C4-2B (cell line): ENCODE measurements around the gene ALOX5.
"Not testable (repeated sequence)": the region's sequence is repeated elsewhere in the genome, so short reads cannot be mapped to it uniquely, and the experiment has no call there.

ENCODE experiments used
- H3K27ac ChIP-seq: fragments of 450-650 bp; 2 replicates; pipeline ENCODE4 v1.5.1; 2017
- ZFX ChIP-seq: fragments of 450-650 bp; IDR thresholded peaks from 2 replicates; pipeline ENCODE4 v1.6.1; 2017
- TF ChIP-seq, protein P1 (sequence below): fragments of 450-650 bp; conservative IDR thresholded peaks from 2 replicates; pipeline ENCODE4 v1.5.1; 2017; ENCODE audit warnings: mild to moderate bottlenecking

ALOX5 gene

GRCh38 chr10:45471531-45472310 lies 97.7 kb downstream of the ALOX5 start:
- no peak for TF ChIP-seq ZFX
- TF ChIP-seq, protein P1, sequence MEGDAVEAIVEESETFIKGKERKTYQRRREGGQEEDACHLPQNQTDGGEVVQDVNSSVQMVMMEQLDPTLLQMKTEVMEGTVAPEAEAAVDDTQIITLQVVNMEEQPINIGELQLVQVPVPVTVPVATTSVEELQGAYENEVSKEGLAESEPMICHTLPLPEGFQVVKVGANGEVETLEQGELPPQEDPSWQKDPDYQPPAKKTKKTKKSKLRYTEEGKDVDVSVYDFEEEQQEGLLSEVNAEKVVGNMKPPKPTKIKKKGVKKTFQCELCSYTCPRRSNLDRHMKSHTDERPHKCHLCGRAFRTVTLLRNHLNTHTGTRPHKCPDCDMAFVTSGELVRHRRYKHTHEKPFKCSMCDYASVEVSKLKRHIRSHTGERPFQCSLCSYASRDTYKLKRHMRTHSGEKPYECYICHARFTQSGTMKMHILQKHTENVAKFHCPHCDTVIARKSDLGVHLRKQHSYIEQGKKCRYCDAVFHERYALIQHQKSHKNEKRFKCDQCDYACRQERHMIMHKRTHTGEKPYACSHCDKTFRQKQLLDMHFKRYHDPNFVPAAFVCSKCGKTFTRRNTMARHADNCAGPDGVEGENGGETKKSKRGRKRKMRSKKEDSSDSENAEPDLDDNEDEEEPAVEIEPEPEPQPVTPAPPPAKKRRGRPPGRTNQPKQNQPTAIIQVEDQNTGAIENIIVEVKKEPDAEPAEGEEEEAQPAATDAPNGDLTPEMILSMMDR = no peak
- H3K27ac ChIP-seq = peak overlapping the region; percentile 39; the same call in 1 of the 2 replicates

DNA sequence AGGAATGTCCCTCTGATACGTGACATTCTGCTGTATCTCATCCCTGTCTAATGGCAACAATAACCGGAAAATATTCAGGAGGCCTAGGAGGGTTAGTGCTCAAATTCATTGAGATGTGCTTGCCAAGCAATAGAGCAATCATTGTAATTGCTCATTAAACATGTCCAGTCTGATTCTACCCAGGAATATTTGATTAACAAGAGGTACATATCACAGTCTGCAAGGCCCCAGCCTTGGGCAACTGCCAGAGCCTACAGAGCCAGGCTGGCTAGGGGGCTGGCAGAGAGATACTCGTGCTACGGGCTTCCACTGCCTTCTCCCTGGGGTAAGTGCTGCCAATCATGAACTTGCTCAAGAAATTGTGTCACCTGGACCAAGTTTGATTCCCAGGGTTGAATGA lies 99.1 kb downstream of the ALOX5 start:
- H3K27ac ChIP-seq = peak overlapping the region; percentile 13; the same call in 1 of the 2 replicates
- TF ChIP-seq, protein P1 = no peak
- no peak for TF ChIP-seq ZFX

DNA sequence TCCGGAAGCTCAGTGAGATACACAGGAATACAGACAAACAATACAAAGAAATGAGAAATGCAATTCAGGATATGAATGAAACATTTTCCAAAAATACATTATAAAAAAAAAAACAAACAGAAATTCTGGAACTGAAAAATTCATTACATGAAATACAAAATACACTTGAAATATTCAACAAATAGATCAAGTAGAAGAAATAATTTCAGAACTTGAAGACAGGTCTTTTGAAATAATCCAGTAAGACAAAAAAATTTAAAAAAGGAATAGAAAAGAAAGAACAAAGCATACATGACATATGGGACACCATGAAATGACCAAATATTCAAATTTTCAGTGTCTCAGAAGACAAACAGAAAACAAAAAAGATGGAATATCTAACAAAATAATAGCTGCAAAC lies 102.5 kb downstream of the ALOX5 start:
- TF ChIP-seq, protein P1 = no peak
- TF ChIP-seq ZFX = no peak
- H3K27ac ChIP-seq = no peak overlapping the region

DNA sequence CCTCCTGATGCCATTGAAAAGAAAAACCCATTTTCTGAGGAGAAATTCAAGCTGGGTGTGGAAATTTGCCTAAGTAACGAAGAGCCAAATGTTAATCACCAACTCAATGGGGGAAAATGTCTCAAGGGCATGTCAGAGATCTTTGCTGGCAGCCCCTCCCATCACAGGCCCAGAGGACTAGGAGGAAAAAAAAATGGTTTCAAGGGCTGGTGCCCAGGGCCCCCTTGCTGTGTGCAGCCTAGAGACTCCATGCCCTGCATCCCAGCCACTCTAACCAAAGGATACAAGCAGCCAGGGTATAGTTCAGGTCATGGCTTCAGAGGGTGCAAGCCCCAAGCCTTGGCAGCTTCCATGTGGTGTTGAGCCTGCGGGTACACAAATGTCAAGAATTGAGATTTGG lies 106.3 kb downstream of the ALOX5 start:
- no peak overlapping the region for H3K27ac ChIP-seq
- TF ChIP-seq, protein P1 = no peak
- TF ChIP-seq ZFX = no peak

DNA sequence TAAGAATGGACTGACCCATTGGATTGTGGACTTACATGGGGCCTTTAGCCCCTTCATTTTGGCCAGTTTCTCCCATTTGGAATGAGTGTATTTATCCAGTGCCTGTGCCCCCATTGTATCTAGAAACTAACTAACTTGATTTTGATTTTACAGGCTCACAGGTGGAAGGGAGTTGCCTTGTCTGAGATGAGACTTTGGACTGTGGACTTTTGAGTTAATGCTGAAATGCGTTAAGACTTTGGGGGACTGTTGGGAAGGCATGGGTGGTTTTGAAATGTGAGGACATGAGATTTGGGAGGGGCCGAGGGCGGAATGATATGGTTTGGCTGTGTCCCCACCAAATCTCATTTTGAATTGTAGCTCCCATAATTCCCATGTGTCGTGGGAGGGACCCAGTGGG lies 107.1 kb downstream of the ALOX5 start:
- not testable (repeated sequence) for H3K27ac ChIP-seq

DNA sequence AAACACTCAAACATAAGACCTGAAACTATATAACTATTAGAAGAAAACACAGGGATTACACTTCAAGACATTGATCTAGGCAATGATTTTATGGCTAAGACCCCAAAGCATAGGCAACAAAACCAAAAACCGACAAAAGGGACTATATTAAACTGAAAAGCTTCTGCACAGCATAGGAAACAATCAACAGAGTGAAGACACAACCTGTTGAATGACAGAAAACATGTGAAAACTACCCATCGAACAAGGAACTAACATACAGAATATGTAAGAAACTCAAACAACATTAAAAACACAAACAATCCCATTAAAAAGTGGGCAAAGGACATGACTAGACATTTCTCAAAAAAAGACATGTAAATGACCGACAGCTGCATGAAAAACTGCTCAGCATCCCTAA lies 109.0 kb downstream of the ALOX5 start:
- no peak overlapping the region for H3K27ac ChIP-seq
- TF ChIP-seq, protein P1 = no peak
- no peak for TF ChIP-seq ZFX

DNA sequence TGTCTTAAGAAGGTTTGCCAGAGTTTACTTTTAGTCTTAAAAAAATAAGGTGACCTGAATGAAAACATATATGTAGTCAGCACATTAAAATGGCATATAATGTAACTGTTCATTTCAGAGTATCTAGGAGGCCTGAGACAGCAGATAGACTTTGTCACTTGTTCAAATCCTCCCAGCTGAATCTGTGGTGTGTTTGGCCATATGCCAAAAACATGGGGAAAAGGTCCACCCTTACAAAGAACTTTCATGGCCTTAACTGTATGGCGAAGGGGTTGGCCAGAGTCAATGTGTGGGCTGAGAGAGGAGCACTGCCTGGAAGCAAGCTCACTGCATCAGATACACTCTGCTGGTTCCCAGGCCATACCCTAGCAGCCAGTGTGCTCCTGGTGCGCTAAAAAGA lies 113.7 kb downstream of the ALOX5 start:
- H3K27ac ChIP-seq = no peak overlapping the region
- TF ChIP-seq ZFX = no peak
- TF ChIP-seq, protein P1 = no peak

DNA sequence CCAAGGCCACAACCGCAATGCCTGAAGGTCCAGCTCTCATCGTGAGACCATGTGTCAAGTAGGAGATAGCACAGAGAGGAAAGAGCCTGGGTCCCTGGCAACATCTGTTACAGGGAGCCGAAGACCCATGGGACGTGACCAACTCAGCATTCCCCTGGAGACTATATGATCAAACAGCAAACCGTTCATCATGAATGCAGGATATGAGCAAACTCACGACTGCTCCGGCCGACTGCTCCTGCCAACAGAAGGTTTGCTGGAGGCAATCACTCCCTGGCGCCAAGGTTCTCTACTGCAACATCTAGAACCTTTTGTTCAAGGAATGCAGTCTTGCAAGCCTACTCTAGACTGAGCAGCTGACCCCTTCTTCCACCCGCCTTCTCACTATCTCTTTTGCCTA lies 114.3 kb downstream of the ALOX5 start:
- H3K27ac ChIP-seq = no peak overlapping the region
- TF ChIP-seq, protein P1 = no peak
- TF ChIP-seq ZFX = no peak
